Sigmoid colon (tissue), 4 donors: ENCODE results near the gene HSFX3.
"Not testable (repeated sequence)": the region's sequence is repeated elsewhere in the genome, so short reads cannot be mapped to it uniquely, and the experiment has no call there.

Experiments
- CTCF ChIP-seq, 4 experiments: fragments of 450-650 bp in 3 of 4; fragments of 200-600 bp in 1 of 4; IDR thresholded peaks; one replicate each; pipeline ENCODE4 v1.5.1; 2016 to 2019; ENCODE audit warnings: antibody characterized with exemption in 4 of 4, mild to moderate bottlenecking in 3 of 4, moderate library complexity in 2 of 4
- EP300 ChIP-seq, 4 donors: sonication (generic); formaldehyde crosslinking; IDR thresholded peaks; one replicate each; pipeline ENCODE4 v1.6.1; 2017; ENCODE audit warnings: antibody characterized with exemption in 4 of 4
- POLR2A ChIP-seq, 2 donors: fragments of 450-650 bp; IDR thresholded peaks; one replicate each; pipeline ENCODE4 v1.6.1; 2016; ENCODE audit warnings: antibody characterized with exemption in 2 of 2, mild to moderate bottlenecking in 2 of 2, moderate library complexity in 2 of 2
- POLR2AphosphoS5 ChIP-seq, 4 donors: sonication (generic); formaldehyde crosslinking; IDR thresholded peaks; one replicate each; pipeline ENCODE4 v1.6.1; 2017; ENCODE audit warnings: antibody characterized with exemption in 4 of 4

- TF ChIP-seq CTCF, POLR2A, POLR2AphosphoS5, EP300 (IDR thresholded peaks at IDR 0.05): not testable (repeated sequence)
Observed at GRCh38 chrX:149547782-149548181, 1.9 kb downstream of the HSFX3 start.
